MM.1S (cell line): ENCODE data around the gene SLC7A1.

ENCODE experiments used
- DNase-seq: peaks from one replicate; pipeline ENCODE4 v3.0.0-alpha.2; 2015
- H2AFZ ChIP-seq: fragments of 300-600 bp; sonication (generic); 2 replicates; pipeline ENCODE4 v1.6.0; 2016; ENCODE audit warnings: antibody characterized with exemption, low read length
- H3F3A ChIP-seq: fragments of 300-600 bp; sonication (generic); 2 replicates; pipeline ENCODE4 v1.6.1; 2016; ENCODE audit warnings: mild to moderate bottlenecking, antibody characterized with exemption, low read length, moderate library complexity, mixed read lengths; ENCODE audit not compliant: insufficient read depth
- H3K27ac ChIP-seq: fragments of 300-600 bp; sonication (generic); 2 replicates; pipeline ENCODE4 v1.5.1; 2016; ENCODE audit warnings: mild to moderate bottlenecking, low read length
- H3K27me3 ChIP-seq: fragments of 300-600 bp; sonication (generic); replicated peaks from 2 replicates; pipeline ENCODE4 v1.6.0; 2016; ENCODE audit warnings: low read length; ENCODE audit not compliant: insufficient read depth
- H3K36me3 ChIP-seq: fragments of 300-600 bp; sonication (generic); replicated peaks from 2 replicates; pipeline ENCODE4 v1.6.1; 2016; ENCODE audit warnings: mild to moderate bottlenecking, low read length, mixed read lengths; ENCODE audit not compliant: insufficient read depth
- H3K4me1 ChIP-seq: fragments of 300-600 bp; sonication (generic); 2 replicates; pipeline ENCODE4 v1.6.1; 2016; ENCODE audit warnings: low read length, mixed read lengths
- H3K4me2 ChIP-seq: fragments of 300-600 bp; sonication (generic); 2 replicates; pipeline ENCODE4 v1.6.0; 2016; ENCODE audit warnings: low read depth, low read length
- H3K4me3 ChIP-seq: fragments of 300-600 bp; sonication (generic); 2 replicates; pipeline ENCODE4 v1.5.1; 2016; ENCODE audit warnings: low read length, mixed read lengths
- H3K79me2 ChIP-seq: fragments of 300-600 bp; sonication (generic); 2 replicates; pipeline ENCODE4 v1.6.1; 2016; ENCODE audit warnings: mixed run types, low read length, mixed read lengths
- H3K9ac ChIP-seq: fragments of 300-600 bp; sonication (generic); 2 replicates; pipeline ENCODE4 v1.6.1; 2016; ENCODE audit warnings: low read length, mixed read lengths
- H3K9me2 ChIP-seq: fragments of 300-600 bp; sonication (generic); replicated peaks from 2 replicates; pipeline ENCODE4 v1.6.1; 2016; ENCODE audit warnings: mild to moderate bottlenecking, low read length, mixed read lengths; ENCODE audit not compliant: insufficient read depth
- H3K9me3 ChIP-seq: fragments of 300-600 bp; sonication (generic); replicated peaks from 2 replicates; pipeline ENCODE4 v1.6.1; 2016; ENCODE audit warnings: mild to moderate bottlenecking, low read length, mixed read lengths; ENCODE audit not compliant: insufficient read depth
- H4K20me1 ChIP-seq: fragments of 300-600 bp; sonication (generic); 2 replicates; pipeline ENCODE4 v1.6.1; 2016; ENCODE audit warnings: mild to moderate bottlenecking, low read length, moderate library complexity, mixed read lengths; ENCODE audit not compliant: insufficient read depth
- EZH2 ChIP-seq: fragments of 300-600 bp; sonication (generic); optimal IDR thresholded peaks from 2 replicates; pipeline ENCODE3; 2017; ENCODE audit warnings: low read depth, mild to moderate bottlenecking, antibody characterized with exemption, low read length, mixed read lengths
- EZH2phosphoT487 ChIP-seq: fragments of 300-600 bp; sonication (generic); IDR thresholded peaks from 2 replicates; pipeline ENCODE4 v1.6.1; 2018; ENCODE audit warnings: antibody characterized with exemption, low read length
- TF ChIP-seq, protein P1 (sequence below): fragments of 300-600 bp; sonication (generic); IDR thresholded peaks from 2 replicates; pipeline ENCODE4 v1.5.1; 2016; ENCODE audit warnings: antibody characterized with exemption, low read length, mixed read lengths

SLC7A1 gene

DNA sequence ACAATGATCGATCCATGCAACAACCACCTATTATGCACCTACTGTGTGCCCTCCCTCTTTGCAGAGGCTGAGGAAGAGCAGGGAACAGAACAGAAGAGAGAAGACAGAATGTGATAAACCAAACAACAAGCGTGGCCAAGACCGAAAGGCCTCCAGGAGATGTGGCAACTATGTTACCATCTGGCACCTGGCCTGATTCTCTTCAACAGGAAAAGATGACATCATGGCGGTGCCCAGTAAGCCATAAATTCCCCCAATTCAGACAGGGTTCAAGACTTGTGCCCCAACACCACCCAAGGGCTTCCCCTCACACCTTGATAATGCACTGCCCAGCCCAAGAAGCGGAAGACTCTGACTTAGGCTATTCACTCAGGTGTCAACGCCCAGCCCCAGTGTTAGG lies 44.3 kb downstream of the SLC7A1 start:
- no peaks in the 10 kb centered on the region for H3K9me2 ChIP-seq
- H3F3A ChIP-seq, result no peaks in the 10 kb centered on the region
- H3K4me3 ChIP-seq, result no peak overlapping the region
- TF ChIP-seq, protein P1, sequence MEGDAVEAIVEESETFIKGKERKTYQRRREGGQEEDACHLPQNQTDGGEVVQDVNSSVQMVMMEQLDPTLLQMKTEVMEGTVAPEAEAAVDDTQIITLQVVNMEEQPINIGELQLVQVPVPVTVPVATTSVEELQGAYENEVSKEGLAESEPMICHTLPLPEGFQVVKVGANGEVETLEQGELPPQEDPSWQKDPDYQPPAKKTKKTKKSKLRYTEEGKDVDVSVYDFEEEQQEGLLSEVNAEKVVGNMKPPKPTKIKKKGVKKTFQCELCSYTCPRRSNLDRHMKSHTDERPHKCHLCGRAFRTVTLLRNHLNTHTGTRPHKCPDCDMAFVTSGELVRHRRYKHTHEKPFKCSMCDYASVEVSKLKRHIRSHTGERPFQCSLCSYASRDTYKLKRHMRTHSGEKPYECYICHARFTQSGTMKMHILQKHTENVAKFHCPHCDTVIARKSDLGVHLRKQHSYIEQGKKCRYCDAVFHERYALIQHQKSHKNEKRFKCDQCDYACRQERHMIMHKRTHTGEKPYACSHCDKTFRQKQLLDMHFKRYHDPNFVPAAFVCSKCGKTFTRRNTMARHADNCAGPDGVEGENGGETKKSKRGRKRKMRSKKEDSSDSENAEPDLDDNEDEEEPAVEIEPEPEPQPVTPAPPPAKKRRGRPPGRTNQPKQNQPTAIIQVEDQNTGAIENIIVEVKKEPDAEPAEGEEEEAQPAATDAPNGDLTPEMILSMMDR, result no peak
- no peak for TF ChIP-seq EZH2
- no peak for TF ChIP-seq EZH2phosphoT487
- H2AFZ ChIP-seq, result no peak overlapping the region
- H3K79me2 ChIP-seq, result peaks cover 53% of the 10 kb centered on the region
- H3K9me3 ChIP-seq, result no peaks in the 10 kb centered on the region
- H4K20me1 ChIP-seq, result no peaks in the 10 kb centered on the region
- H3K4me1 ChIP-seq, result no peaks in the 10 kb centered on the region
- no peak overlapping the region for H3K27ac ChIP-seq
- no peak overlapping the region for H3K9ac ChIP-seq
- H3K36me3 ChIP-seq, result no peaks in the 10 kb centered on the region
- DNase-seq, result no peak
- no peak overlapping the region for H3K4me2 ChIP-seq
- no peaks in the 10 kb centered on the region for H3K27me3 ChIP-seq

DNA sequence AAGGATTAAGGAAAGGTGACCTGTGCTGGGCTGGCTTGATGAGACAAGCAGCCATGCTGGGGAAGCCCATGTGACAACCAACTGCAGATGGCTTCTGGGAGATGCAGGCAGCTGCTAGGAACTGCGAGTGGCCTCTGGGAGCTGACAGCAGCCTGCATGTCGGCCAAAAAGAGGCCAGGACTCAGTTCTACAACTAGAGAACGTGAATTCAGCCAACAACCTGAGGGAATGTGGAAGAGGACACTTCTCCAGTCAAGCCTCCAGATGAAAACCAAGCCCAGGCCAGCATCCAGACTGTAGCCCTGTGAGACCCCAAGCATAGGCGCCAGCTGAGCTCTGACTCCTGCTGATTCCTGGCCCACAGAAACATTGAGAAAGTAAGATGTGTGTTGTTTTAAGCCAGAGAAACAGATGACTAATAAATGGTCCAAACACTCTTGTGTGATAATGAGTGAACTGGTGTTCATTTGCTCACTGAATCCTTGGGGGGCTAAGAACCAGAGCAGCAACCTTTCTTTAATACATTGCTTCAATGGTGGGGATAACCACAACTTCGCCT lies 45.0 kb downstream of the SLC7A1 start:
- Histone ChIP-seq H3K27ac (no peak overlapping the region), H3K4me2 (no peak overlapping the region), H3K9me2 (no peaks in the 10 kb centered on the region), H3K9ac (no peak overlapping the region), H3F3A (no peaks in the 10 kb centered on the region), H3K79me2 (peaks cover 52% of the 10 kb centered on the region), H2AFZ (no peak overlapping the region), H4K20me1 (no peaks in the 10 kb centered on the region), H3K27me3 (no peaks in the 10 kb centered on the region), H3K4me3 (no peak overlapping the region), H3K36me3 (no peaks in the 10 kb centered on the region), H3K4me1 (no peaks in the 10 kb centered on the region), H3K9me3 (no peaks in the 10 kb centered on the region)
- TF ChIP-seq, protein P1, result no peak
- TF ChIP-seq EZH2phosphoT487, result no peak
- no peak for TF ChIP-seq EZH2
- DNase-seq, result no peak

DNA sequence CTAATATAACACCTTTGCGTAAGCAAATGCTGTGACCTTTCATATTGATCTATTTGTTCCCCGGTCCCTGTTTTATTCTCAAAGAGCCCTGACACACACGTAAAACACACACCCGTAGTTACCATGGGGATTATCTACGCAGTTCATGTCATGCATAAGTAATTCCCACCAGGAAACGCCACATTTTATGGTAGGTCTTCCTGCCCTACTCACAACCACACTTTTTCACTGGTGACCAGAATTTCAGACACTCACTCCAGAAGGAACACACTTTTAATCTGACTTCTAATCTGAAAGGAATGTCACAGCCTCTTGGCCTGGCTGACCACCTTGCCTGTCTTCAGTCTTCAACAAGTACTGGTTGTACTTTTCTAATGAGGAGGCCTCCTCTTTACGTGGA lies 46.8 kb downstream of the SLC7A1 start:
- no peak overlapping the region for H3K4me2 ChIP-seq
- H3K4me3 ChIP-seq, result no peak overlapping the region
- H3K9me3 ChIP-seq, result no peaks in the 10 kb centered on the region
- H3F3A ChIP-seq, result no peaks in the 10 kb centered on the region
- H3K9ac ChIP-seq, result no peak overlapping the region
- peaks cover 56% of the 10 kb centered on the region for H3K79me2 ChIP-seq
- no peaks in the 10 kb centered on the region for H3K9me2 ChIP-seq
- H3K4me1 ChIP-seq, result no peaks in the 10 kb centered on the region
- H3K36me3 ChIP-seq, result no peaks in the 10 kb centered on the region
- DNase-seq, result no peak
- no peaks in the 10 kb centered on the region for H4K20me1 ChIP-seq
- H2AFZ ChIP-seq, result no peak overlapping the region
- H3K27me3 ChIP-seq, result no peaks in the 10 kb centered on the region
- no peak overlapping the region for H3K27ac ChIP-seq
- TF ChIP-seq EZH2 (no peak), EZH2phosphoT487 (no peak)
- TF ChIP-seq, protein P1, result no peak
